Lower lobe of right lung (tissue), 2 donors: Measurements from ENCODE around the gene RBBP8NL. TPM values are rescaled to one million over a fixed set of nuclear protein-coding genes. Genes with fewer than 3 reads are reported as not detected.

Experiments
- ATAC-seq, 2 donors: fragments of 200-7000 bp; cut with Tn5 transposase; one replicate each; pipeline ENCODE4 v1.9.1; 2020 to 2022; ENCODE audit warnings: mild to moderate bottlenecking in 2 of 2, moderate library complexity in 2 of 2
- DNase-seq: peaks from one replicate; pipeline ENCODE4 v3.0.0-alpha.2; 2020
- H3K27ac ChIP-seq: fragments of 200-600 bp; one replicate; pipeline ENCODE4 v1.8.0; 2022
- H3K27me3 ChIP-seq: fragments of 200-600 bp; one replicate; pipeline ENCODE4 v1.8.0; 2022; ENCODE audit warnings: low read depth
- H3K36me3 ChIP-seq: fragments of 200-600 bp; one replicate; pipeline ENCODE4 v1.8.0; 2022; ENCODE audit warnings: mild to moderate bottlenecking
- H3K4me1 ChIP-seq: fragments of 200-600 bp; one replicate; pipeline ENCODE4 v1.8.0; 2022
- H3K4me3 ChIP-seq: fragments of 200-600 bp; one replicate; pipeline ENCODE4 v1.8.0; 2022; ENCODE audit warnings: mild to moderate bottlenecking
- H3K9me3 ChIP-seq: fragments of 200-600 bp; one replicate; pipeline ENCODE4 v1.8.0; 2022
- CTCF ChIP-seq: fragments of 200-600 bp; IDR thresholded peaks from one replicate; pipeline ENCODE4 v1.8.0; 2022; ENCODE audit warnings: antibody characterized with exemption, mild to moderate bottlenecking
- intact Hi-C: fragments of 100-400 bp; cut with DNase I; formaldehyde crosslinking; loops from one replicate; pipeline ENCODE4 v1.11.0; 2022
- total RNA-seq: library from RNA; stranded (reverse); fragmentation: NEBNext Ultra II Directional; extraction: Animal tissue kit (Norgen Biotek cat#: 25700); gene quantifications from one replicate; pipeline ENCODE4 v1.2.1, GENCODE V29; 2021
- donor health status: DM: no; HTN: yes; CAD: no; lungs with severe emphysema.

RBBP8NL gene
- total RNA-seq, 1 donor from 2014 or later: 2.0 TPM

- peaks cover 19% of the 10 kb centered on the region for H3K4me1 ChIP-seq
- no peak for TF ChIP-seq CTCF
- no peak for ATAC-seq
- H3K36me3 ChIP-seq: peaks cover 10% of the 10 kb centered on the region
- no peak overlapping the region for H3K27ac ChIP-seq
- no peak for DNase-seq
- no peaks in the 10 kb centered on the region for H3K9me3 ChIP-seq
- intact Hi-C loops: no loop called here
- no peaks in the 10 kb centered on the region for H3K27me3 ChIP-seq
- no peak overlapping the region for H3K4me3 ChIP-seq
Measured at GRCh38 chr20:62402456-62403150, 24.7 kb downstream of the RBBP8NL start.

- TF ChIP-seq CTCF: no peak
- Histone ChIP-seq H3K9me3 (no peaks in the 10 kb centered on the region), H3K27ac (no peak overlapping the region), H3K4me1 (peaks cover 13% of the 10 kb centered on the region), H3K27me3 (no peaks in the 10 kb centered on the region), H3K4me3 (no peak overlapping the region), H3K36me3 (peaks cover 10% of the 10 kb centered on the region)
- intact Hi-C loops: no loop called here
- DNase-seq (no peak), ATAC-seq (no peak)
Measured at GRCh38 chr20:62401331-62401779, 26.0 kb downstream of the RBBP8NL start.

- no peak for DNase-seq
- Histone ChIP-seq H3K27ac (no peak overlapping the region), H3K36me3 (peaks cover 10% of the 10 kb centered on the region), H3K27me3 (no peaks in the 10 kb centered on the region), H3K4me1 (peaks cover 5% of the 10 kb centered on the region), H3K9me3 (no peaks in the 10 kb centered on the region), H3K4me3 (no peak overlapping the region)
- no peak for TF ChIP-seq CTCF
- intact Hi-C loops: no loop called here
- no peak for ATAC-seq
Measured at GRCh38 chr20:62400541-62400940, 26.8 kb downstream of the RBBP8NL start.

GRCh38 chr20:62400021-62400420, 27.3 kb downstream of the RBBP8NL start:
- ATAC-seq: no peak
- H3K27me3 ChIP-seq: no peaks in the 10 kb centered on the region
- H3K27ac ChIP-seq: no peak overlapping the region
- no peaks in the 10 kb centered on the region for H3K9me3 ChIP-seq
- intact Hi-C loops: no loop called here
- no peak overlapping the region for H3K4me3 ChIP-seq
- TF ChIP-seq CTCF: no peak
- H3K4me1 ChIP-seq: no peaks in the 10 kb centered on the region
- H3K36me3 ChIP-seq: peaks cover 10% of the 10 kb centered on the region
- no peak for DNase-seq

- ATAC-seq (no peak), DNase-seq (no peak)
- H3K36me3 ChIP-seq: peaks cover 17% of the 10 kb centered on the region
- H3K9me3 ChIP-seq: no peaks in the 10 kb centered on the region
- no peak for TF ChIP-seq CTCF
- intact Hi-C loops: no loop called here
- no peak overlapping the region for H3K4me3 ChIP-seq
- H3K4me1 ChIP-seq: no peaks in the 10 kb centered on the region
- no peaks in the 10 kb centered on the region for H3K27me3 ChIP-seq
- no peak overlapping the region for H3K27ac ChIP-seq
Measured at GRCh38 chr20:62398120-62398821, 29.1 kb downstream of the RBBP8NL start.
